ENCODE results near the gene TRPC6.

GRCh38 chr11:101584655-101585054 lies 848 bp upstream of the TRPC6 start:
- no peak for TF ChIP-seq CTCF (IDR thresholded peaks at IDR 0.05; ENCODE audit: low read length)
- TF ChIP-seq EZH2 (IDR thresholded peaks at IDR 0.05; ENCODE audit: borderline replicate concordance, low read length) = no peak

Measured in OCI-LY1 (cell line).